A549 treated with Mapracorat at 1 μM for 4 hours (cell line): ENCODE results near the gene PKN3. TPM values are rescaled to one million over a fixed set of nuclear protein-coding genes. Genes with fewer than 3 reads are reported as not detected.

Source experiments
- total RNA-seq: library from RNA; stranded (reverse); fragments of 200-300 nt; extraction: Qiagen RNA extraction; gene quantifications from 5 replicates; pipeline ENCODE4 v1.2.3, GENCODE V29; 2022

Gene PKN3
- 12.2 to 17.5 TPM (median 17.0 TPM) in 5 replicates for total RNA-seq

GRCh38 chr9:128702445-128702948 is at the start of gene PKN3:
Gene PKN3, plus strand, starts transcription at chr9:128702503. Its CDS starts 413 bp downstream, at chr9:128702916.

GRCh38 chr9:128656416-128657343 is 45.6 kb upstream of the PKN3 start, which contains the start of gene DYNC2I2:
Gene DYNC2I2, minus strand, starts transcription at chr9:128656847. Its CDS starts 121 bp downstream, at chr9:128656726.

DNA sequence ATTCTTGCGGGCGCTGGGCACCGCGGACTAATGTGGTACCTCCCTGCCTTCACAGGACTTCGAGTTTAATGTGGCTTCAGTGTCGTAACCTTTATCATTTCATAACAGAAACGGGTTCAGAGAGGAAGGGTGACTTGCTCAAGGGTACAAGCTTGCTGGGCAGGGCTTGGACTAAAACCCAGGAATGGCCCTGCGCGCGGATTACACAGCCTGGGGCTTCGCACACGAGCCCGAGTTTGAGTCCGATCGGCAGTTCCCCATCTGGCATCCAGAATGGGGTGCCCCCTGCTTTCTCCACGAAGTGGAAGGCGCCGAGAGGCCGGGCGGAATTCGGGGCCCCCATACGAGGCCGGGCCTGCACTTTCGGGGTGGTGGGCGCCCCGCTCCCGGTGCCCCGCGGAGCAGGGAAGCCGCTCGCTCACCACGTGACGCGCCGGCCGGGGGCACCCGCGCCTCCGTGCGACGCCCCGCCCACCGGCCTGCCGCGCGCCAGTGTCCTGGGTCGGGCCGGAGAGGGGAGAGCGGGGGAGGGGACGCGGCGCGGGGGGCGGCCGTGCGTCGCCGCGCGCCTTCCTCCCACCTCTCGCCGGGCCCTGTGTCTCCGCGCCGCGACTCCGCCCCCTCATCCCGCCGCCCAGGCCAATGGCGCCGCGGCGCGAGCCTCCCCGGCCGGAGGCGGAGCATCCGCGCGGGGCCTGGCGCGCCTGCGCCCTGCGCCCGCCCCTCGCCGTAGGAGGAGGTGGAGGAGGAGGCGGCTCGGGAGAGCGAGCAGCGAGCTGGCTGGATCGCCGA is 13.6 kb upstream of the PKN3 start, which contains the start of gene SET:
SET (plus strand) TSS at position 722 of the 792 bp plus-strand sequence. CDS start 361 bp downstream, outside the sequence.

GRCh38 chr9:128723866-128724743 is 21.8 kb downstream of the PKN3 start, which contains the start of gene ZDHHC12:
Gene ZDHHC12, minus strand, starts transcription at chr9:128724127. Its CDS starts 34 bp downstream, at chr9:128724093.

Other genes starting within 250 kb of the PKN3 start
- gene ODF2, start 246.5 kb upstream of the PKN3 start, total RNA-seq = 24.7 to 27.7 TPM (median 25.2 TPM) in 5 replicates
- gene GLE1, start 197.8 kb upstream of the PKN3 start, total RNA-seq = 26.5 to 30.1 TPM (median 29.1 TPM) in 5 replicates
- 134 to 158 TPM (median 150 TPM) in 5 replicates for gene SPTAN1, start 149.9 kb upstream of the PKN3 start, total RNA-seq
- 97.2 to 146 TPM (median 137 TPM) in 5 replicates for gene DYNC2I2, start 45.7 kb upstream of the PKN3 start, total RNA-seq
- 387 to 482 TPM (median 413 TPM) in 5 replicates for gene SET, start 13.3 kb upstream of the PKN3 start, total RNA-seq
- gene ZDHHC12, start 21.6 kb downstream of the PKN3 start, total RNA-seq = 60.7 to 93.3 TPM (median 90.8 TPM) in 5 replicates
- gene ZER1, start 69.4 kb downstream of the PKN3 start, total RNA-seq = 12.6 to 16.9 TPM (median 15.4 TPM) in 5 replicates
- gene TBC1D13, start 84.8 kb downstream of the PKN3 start, total RNA-seq = 19.9 to 20.9 TPM (median 20.6 TPM) in 5 replicates
- gene ENDOG, start 116.0 kb downstream of the PKN3 start, total RNA-seq = 15.5 to 33.2 TPM (median 32.3 TPM) in 5 replicates
- 19.4 to 50.5 TPM (median 41.9 TPM) in 5 replicates for gene SPOUT1, start 127.3 kb downstream of the PKN3 start, total RNA-seq
- gene KYAT1, start 179.4 kb downstream of the PKN3 start, total RNA-seq = 9.9 to 14.3 TPM (median 10.9 TPM) in 5 replicates
- 79.5 to 107 TPM (median 98.7 TPM) in 5 replicates for gene LRRC8A, start 179.6 kb downstream of the PKN3 start, total RNA-seq
- gene PHYHD1, start 218.5 kb downstream of the PKN3 start, total RNA-seq = 0.19 to 0.28 TPM (median 0.23 TPM) in 3 of 5 replicates, not detected in the others
- 32.4 to 39.8 TPM (median 37.3 TPM) in 5 replicates for gene DOLK, start 245.1 kb downstream of the PKN3 start, total RNA-seq
- gene NUP188, start 245.2 kb downstream of the PKN3 start, total RNA-seq = 32.9 to 42.5 TPM (median 39.5 TPM) in 5 replicates